CD4-positive, alpha-beta memory T cell (primary cell): ENCODE results near the gene UPF2. TPM values are rescaled to one million over a fixed set of nuclear protein-coding genes. Genes with fewer than 3 reads are reported as not detected.

Experiments
- CTCF ChIA-PET: fragments of 350-600 bp; sonication (Branson Sonifier 250); formaldehyde crosslinking; loops from one replicate; lab custom pipeline; 2021; ENCODE audit warnings: inconsistent platforms; ENCODE audit not compliant: partially characterized antibody; lab: Charles Lee
- POLR2A ChIA-PET: fragments of 350-600 bp; sonication (Branson Sonifier 250); formaldehyde crosslinking; loops from one replicate; lab custom pipeline; 2021; ENCODE audit not compliant: partially characterized antibody; lab: Charles Lee
- DNase-seq, 5 donors: peaks; one replicate each; pipeline versions ENCODE4 v3.0.0 to v3.0.0-alpha.2; 2020 to 2022; ENCODE audit warnings: mixed read lengths in 1 of 5
- H3K27ac ChIP-seq: one replicate; pipeline ENCODE4 v1.7.0; 2013; ENCODE audit warnings: low read depth, low read length
- H3K27me3 ChIP-seq: 2 replicates; pipeline ENCODE4 v1.7.0; 2013; ENCODE audit warnings: mild to moderate bottlenecking, low read length, moderate library complexity; ENCODE audit not compliant: insufficient read depth
- H3K36me3 ChIP-seq: 2 replicates; pipeline ENCODE4 v1.7.0; 2013; ENCODE audit warnings: mild to moderate bottlenecking, low read length, moderate library complexity; ENCODE audit not compliant: insufficient read depth
- H3K4me1 ChIP-seq: 2 replicates; pipeline ENCODE4 v1.7.0; 2013; ENCODE audit warnings: mild to moderate bottlenecking, low read length, moderate library complexity; ENCODE audit not compliant: insufficient read depth
- H3K4me3 ChIP-seq, 2 donors: one replicate each; pipeline ENCODE4 v1.7.0; 2013; ENCODE audit warnings: low read length in 2 of 2, mild to moderate bottlenecking in 1 of 2
- H3K9me3 ChIP-seq, 2 donors: one replicate each; pipeline ENCODE4 v1.7.0; 2013; ENCODE audit warnings: low read length in 2 of 2, control low read depth in 1 of 2; ENCODE audit not compliant: control insufficient read depth in 1 of 2
- H3K27ac Mint-ChIP-seq, 7 donors: one replicate each; pipeline ENCODE4 v1.8.0; 2020 to 2021; ENCODE audit warnings: mixed read lengths in 7 of 7, mild to moderate bottlenecking in 6 of 7, inconsistent platforms in 3 of 7, moderate library complexity in 3 of 7
- H3K27me3 Mint-ChIP-seq, 2 donors: one replicate each; pipeline ENCODE4 v1.8.0; 2020 to 2021; ENCODE audit warnings: mixed read lengths in 2 of 2
- H3K36me3 Mint-ChIP-seq, 2 donors: one replicate each; pipeline ENCODE4 v1.8.0; 2020 to 2021; ENCODE audit warnings: mixed read lengths in 2 of 2, inconsistent platforms in 1 of 2, mild to moderate bottlenecking in 1 of 2
- H3K4me1 Mint-ChIP-seq, 4 donors: one replicate each; pipeline ENCODE4 v1.8.0; 2020 to 2021; ENCODE audit warnings: mixed read lengths in 4 of 4, mild to moderate bottlenecking in 1 of 4
- H3K4me3 Mint-ChIP-seq, 8 donors: one replicate each; pipeline ENCODE4 v1.8.0; 2020 to 2021; ENCODE audit warnings: mixed read lengths in 8 of 8, mild to moderate bottlenecking in 7 of 8, moderate library complexity in 6 of 8, inconsistent platforms in 3 of 8
- H3K9me3 Mint-ChIP-seq, 8 donors: one replicate each; pipeline ENCODE4 v1.8.0; 2020 to 2021; ENCODE audit warnings: mixed read lengths in 8 of 8, mild to moderate bottlenecking in 5 of 8, inconsistent platforms in 3 of 8, moderate library complexity in 1 of 8
- intact Hi-C: fragments of 100-400 bp; cut with micrococcal nuclease; formaldehyde crosslinking; loops from one replicate; pipeline ENCODE4 v1.15.1; 2023
- polyA plus RNA-seq, 2 donors: library from polyadenylated mRNA; unstranded; fragments of 300-500 nt; fragmentation: Illumina TruSeq; gene quantifications; one replicate each; pipeline ENCODE4 v1.2.3, GENCODE V29; 2021
- total RNA-seq, 2 experiments: library from RNA; stranded (reverse); gene quantifications; one replicate each; pipeline ENCODE4 v1.2.3, GENCODE V29; 2021

The UPF2 gene
- total and polyA plus RNA-seq, 4 experiments from 2014 or later, result 5.4 to 38.6 (median 28.1) TPM

DNA sequence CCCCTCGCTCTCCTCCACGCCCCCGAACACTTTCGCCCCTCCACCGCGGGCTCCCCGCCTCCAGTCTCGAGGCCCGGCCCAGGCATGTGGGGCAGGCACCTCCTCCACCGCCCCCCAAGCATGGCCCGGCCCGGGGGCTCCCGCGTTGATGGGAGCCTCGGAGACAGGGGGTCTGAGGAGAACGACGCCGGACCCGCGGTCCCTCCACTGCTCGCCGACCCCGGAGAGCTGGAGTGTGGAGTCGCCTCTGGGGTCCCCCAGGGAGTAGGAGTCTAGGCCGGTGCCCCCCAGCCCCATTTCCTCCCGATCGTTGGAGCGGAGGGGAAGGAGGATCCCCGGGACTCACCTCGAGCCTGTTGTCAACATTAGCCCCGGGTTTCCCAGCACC, 206 bp downstream of the UPF2 start:
- Histone ChIP-seq H3K9me3 (no peaks in the 10 kb centered on the region), H3K27ac (peak overlapping the region; percentile 94), H3K4me3 (peak overlapping the region; percentile 81 to 88), H3K36me3 (no peaks in the 10 kb centered on the region), H3K4me1 (peaks cover 32% of the 10 kb centered on the region), H3K27me3 (no peaks in the 10 kb centered on the region)
- peak in 3 of 5 donors; percentile 26 to 64 (median 43) for DNase-seq
- ChIA-PET CTCF (interaction anchor here (0.7 to 1.7 kb wide), 4 partner anchors 13 to 669 kb away, joined by 3 to 5 read pairs (median 5); partner anchors contain the start of gene DHTKD1), POLR2A (interaction anchor here (0.6 to 3.2 kb wide), 13 partner anchors 9 to 430 kb away, joined by 3 to 50 read pairs (median 7); partner anchors contain the start of genes CAMK1D, CDC123, DHTKD1 and NUDT5)
- H3K4me3 Mint-ChIP-seq, result peak overlapping the region; percentile 93 to 99 (median 97)
- H3K4me1 Mint-ChIP-seq, result peaks cover 22 to 51% (median 39%) of the 10 kb centered on the region in 4 donors
- intact Hi-C loops, result loop anchor here (5.0 kb wide), 2 partner anchors 40 to 1305 kb away; partner anchors contain the start of gene SEPHS1
- peaks cover 0 to 2% of the 10 kb centered on the region in 2 donors for H3K27me3 Mint-ChIP-seq
- no peaks in the 10 kb centered on the region for H3K9me3 Mint-ChIP-seq
- peaks cover 3 to 14% of the 10 kb centered on the region in 2 donors for H3K36me3 Mint-ChIP-seq
- H3K27ac Mint-ChIP-seq, result peak overlapping the region; percentile 94 to 100 (median 97)

DNA sequence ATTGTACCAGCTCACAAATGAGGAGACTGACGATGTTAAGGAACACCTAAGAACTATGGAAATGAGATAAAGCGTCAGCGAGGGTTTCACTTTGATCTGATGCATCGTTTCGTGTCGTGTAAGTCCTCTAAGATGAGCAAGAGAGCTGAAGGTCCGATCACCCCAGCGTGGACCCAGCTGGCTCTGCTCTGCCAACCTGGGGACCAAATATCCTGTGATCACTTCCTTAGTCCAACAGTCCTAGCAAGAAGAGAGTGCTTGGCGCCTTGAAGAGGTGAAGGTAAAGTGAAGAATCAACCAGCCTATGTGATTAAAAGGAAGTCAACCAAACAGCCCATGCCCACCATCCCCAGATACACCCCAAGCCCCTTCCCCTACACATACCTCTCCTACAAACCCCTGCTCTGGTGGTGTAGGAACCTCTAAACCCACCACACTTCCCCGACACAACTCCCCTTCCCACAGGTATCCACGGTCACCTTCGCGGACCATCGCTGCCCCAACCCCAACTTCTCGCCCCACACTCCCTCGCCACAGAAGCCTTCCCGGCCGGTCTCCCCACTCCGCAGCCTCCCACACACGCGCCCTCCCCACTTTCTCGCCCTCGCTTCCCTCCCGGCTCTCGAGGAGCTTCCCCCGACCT, 722 bp downstream of the UPF2 start:
- Mint-ChIP-seq H3K9me3 (no peaks in the 10 kb centered on the region), H3K36me3 (peaks cover 3 to 14% of the 10 kb centered on the region in 2 donors), H3K4me1 (peaks cover 22 to 51% (median 39%) of the 10 kb centered on the region in 4 donors), H3K27me3 (peaks cover 0 to 2% of the 10 kb centered on the region in 2 donors), H3K4me3 (peak overlapping the region; percentile 93 to 99 (median 97)), H3K27ac (peak overlapping the region; percentile 92 to 98 (median 96))
- ChIA-PET POLR2A (interaction anchor here (1.0 to 3.2 kb wide), 11 partner anchors 9 to 308 kb away, joined by 3 to 50 read pairs (median 7); partner anchors contain the start of genes CAMK1D, CDC123, DHTKD1 and NUDT5), CTCF (interaction anchor here (0.8 to 1.7 kb wide), 4 partner anchors 13 to 28 kb away, joined by 3 to 5 read pairs (median 5); partner anchors contain the start of gene DHTKD1)
- no peaks in the 10 kb centered on the region for H3K9me3 ChIP-seq
- H3K27ac ChIP-seq, result peak overlapping the region; percentile 94
- peak in 4 of 5 donors; percentile 9 to 43 (median 16) for DNase-seq
- intact Hi-C loops, result loop anchor here (5.0 kb wide), 2 partner anchors 40 to 1305 kb away; partner anchors contain the start of gene SEPHS1
- H3K4me1 ChIP-seq, result peaks cover 32% of the 10 kb centered on the region
- no peaks in the 10 kb centered on the region for H3K27me3 ChIP-seq
- no peaks in the 10 kb centered on the region for H3K36me3 ChIP-seq
- peak overlapping the region; percentile 81 to 88 for H3K4me3 ChIP-seq

DNA sequence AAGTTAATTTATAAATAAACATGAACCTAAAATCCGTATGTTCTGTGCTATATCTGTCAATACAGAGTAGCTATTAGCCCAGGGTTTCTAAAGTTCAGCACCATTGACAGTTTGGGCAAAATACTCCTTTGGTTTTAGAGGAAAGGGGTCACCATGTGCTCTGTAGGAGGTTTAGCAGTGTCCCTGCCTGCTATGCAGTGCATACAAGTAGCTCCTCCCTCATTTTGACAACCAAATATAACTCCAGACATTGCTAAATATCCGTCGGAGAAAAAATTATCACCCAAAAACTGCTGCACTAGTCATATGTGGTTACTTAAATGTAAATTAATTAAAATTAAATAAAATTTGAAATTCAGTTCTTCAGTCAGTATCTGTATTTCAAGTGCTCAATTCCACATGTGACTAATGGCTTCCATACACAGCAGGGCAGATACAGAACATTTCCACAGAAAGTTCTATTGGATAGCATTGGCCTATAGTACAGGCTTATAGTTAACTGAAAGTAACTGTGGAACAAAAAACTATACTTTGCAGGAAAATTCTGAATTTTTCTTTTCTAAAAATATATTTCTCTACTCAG, 6.4 kb downstream of the UPF2 start:
- Histone ChIP-seq H3K36me3 (peaks cover 16% of the 10 kb centered on the region), H3K9me3 (no peaks in the 10 kb centered on the region), H3K27ac (no peak overlapping the region), H3K4me3 (no peak overlapping the region), H3K27me3 (no peaks in the 10 kb centered on the region), H3K4me1 (peaks cover 27% of the 10 kb centered on the region)
- H3K27me3 Mint-ChIP-seq, result no peaks in the 10 kb centered on the region
- peak overlapping the region in 1 of 7 donors; percentile 22 for H3K27ac Mint-ChIP-seq
- no peak overlapping the region for H3K4me3 Mint-ChIP-seq
- intact Hi-C loops, result no loop called here
- ChIA-PET CTCF (interaction anchor here (1.5 kb wide), 1 partner anchor 16 kb away, joined by 4 read pairs; no protein-coding TSS in a partner anchor), POLR2A (no interaction called here)
- no peak for DNase-seq
- H3K36me3 Mint-ChIP-seq, result peaks cover 26 to 39% of the 10 kb centered on the region in 2 donors
- H3K4me1 Mint-ChIP-seq, result peaks cover 19 to 50% (median 25%) of the 10 kb centered on the region in 4 donors
- H3K9me3 Mint-ChIP-seq, result no peaks in the 10 kb centered on the region

DNA sequence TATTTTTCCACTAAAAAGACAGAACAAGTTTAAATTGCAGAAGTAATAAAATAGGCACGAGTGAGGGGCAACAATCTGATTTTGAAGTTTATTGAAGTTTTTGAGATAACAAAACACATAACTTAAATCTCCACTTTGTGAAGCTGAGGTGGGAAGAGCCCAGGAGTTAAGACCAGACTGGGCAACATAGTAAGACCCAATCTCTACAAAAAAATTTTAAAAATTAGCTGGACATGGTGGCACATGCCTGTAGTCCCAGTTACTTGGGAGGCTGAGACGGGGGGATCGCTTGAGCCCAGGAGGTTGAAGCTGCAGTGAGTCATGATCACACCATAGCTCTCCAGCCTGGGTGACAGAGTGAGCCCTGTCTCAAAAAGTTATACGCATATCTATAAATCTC, 11.2 kb downstream of the UPF2 start:
- Histone ChIP-seq H3K4me3 (no peak overlapping the region), H3K4me1 (peaks cover 14% of the 10 kb centered on the region), H3K36me3 (peaks cover 29% of the 10 kb centered on the region), H3K27me3 (no peaks in the 10 kb centered on the region), H3K9me3 (no peaks in the 10 kb centered on the region), H3K27ac (no peak overlapping the region)
- Mint-ChIP-seq H3K4me1 (peaks cover 23 to 44% (median 28%) of the 10 kb centered on the region in 4 donors), H3K27me3 (no peaks in the 10 kb centered on the region), H3K4me3 (no peak overlapping the region), H3K9me3 (no peaks in the 10 kb centered on the region), H3K27ac (peak overlapping the region in 2 of 7 donors; percentile 9 to 59), H3K36me3 (peaks cover 46 to 69% of the 10 kb centered on the region in 2 donors)
- ChIA-PET POLR2A (interaction anchor here (3.0 kb wide), 1 partner anchor 11 kb away, joined by 21 read pairs; the partner anchor contains the start of gene UPF2), CTCF (no interaction called here)
- intact Hi-C loops, result no loop called here
- no peak for DNase-seq

DNA sequence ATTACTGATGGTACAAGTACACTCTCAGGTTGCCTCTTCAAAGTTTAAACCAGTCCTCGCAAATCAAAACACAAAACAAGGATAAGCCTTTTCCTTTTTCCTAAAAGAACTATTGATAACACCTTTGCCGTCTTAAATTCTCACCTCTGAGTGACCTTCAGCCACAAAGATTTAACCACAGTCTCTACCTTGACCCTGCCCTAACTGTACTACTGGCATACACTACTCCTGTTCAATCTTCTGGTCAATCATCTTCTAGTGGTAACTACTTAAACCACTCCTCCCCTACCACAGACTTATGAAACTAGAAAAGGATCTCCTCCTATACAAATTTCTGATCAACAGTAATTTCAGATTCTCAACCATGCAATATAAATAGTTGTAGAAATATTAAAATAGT, 15.1 kb downstream of the UPF2 start:
- Histone ChIP-seq H3K27me3 (no peaks in the 10 kb centered on the region), H3K4me1 (peaks cover 21% of the 10 kb centered on the region), H3K4me3 (no peak overlapping the region), H3K36me3 (peaks cover 21% of the 10 kb centered on the region), H3K9me3 (no peaks in the 10 kb centered on the region), H3K27ac (no peak overlapping the region)
- H3K36me3 Mint-ChIP-seq, result peaks cover 40 to 59% of the 10 kb centered on the region in 2 donors
- DNase-seq, result no peak
- peaks cover 22 to 52% (median 40%) of the 10 kb centered on the region in 4 donors for H3K4me1 Mint-ChIP-seq
- intact Hi-C loops, result no loop called here
- no peaks in the 10 kb centered on the region for H3K27me3 Mint-ChIP-seq
- H3K9me3 Mint-ChIP-seq, result peaks cover 0 to 2% (median 0%) of the 10 kb centered on the region in 8 donors
- CTCF ChIA-PET, result no interaction called here
- POLR2A ChIA-PET, result no interaction called here
- peak overlapping the region in 2 of 7 donors; percentile 4 to 20 for H3K27ac Mint-ChIP-seq
- H3K4me3 Mint-ChIP-seq, result no peak overlapping the region

DNA sequence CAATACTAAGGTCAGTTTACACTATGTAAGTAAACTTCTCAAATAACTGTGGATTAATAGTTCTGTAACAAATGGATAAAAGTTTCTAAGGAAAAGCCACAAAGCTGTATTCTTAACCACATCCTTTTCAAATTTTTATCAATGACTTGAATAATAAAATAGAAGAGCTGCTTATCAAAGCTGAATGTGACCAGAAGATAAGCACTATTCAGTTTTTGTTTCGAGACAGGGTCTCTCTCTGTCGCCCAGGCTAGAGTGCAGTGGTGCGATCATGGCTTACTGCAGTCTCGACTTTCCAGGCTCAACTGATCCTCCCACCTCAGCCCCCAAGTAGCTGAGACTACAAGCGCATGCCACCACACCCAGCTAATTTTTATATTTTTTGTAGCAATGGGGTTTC, 17.0 kb downstream of the UPF2 start:
- no peak overlapping the region for H3K27ac ChIP-seq
- H3K36me3 ChIP-seq, result peaks cover 14% of the 10 kb centered on the region
- no peak for DNase-seq
- no peaks in the 10 kb centered on the region for H3K27me3 ChIP-seq
- Mint-ChIP-seq H3K9me3 (peaks cover 0 to 2% (median 0%) of the 10 kb centered on the region in 8 donors), H3K27me3 (no peaks in the 10 kb centered on the region), H3K4me3 (peak overlapping the region in 1 of 8 donors; percentile 12), H3K27ac (no peak overlapping the region), H3K4me1 (peaks cover 22 to 52% (median 42%) of the 10 kb centered on the region in 4 donors), H3K36me3 (peaks cover 28 to 49% of the 10 kb centered on the region in 2 donors)
- H3K9me3 ChIP-seq, result no peaks in the 10 kb centered on the region
- ChIA-PET CTCF (interaction anchor here (1.0 to 1.1 kb wide), 2 partner anchors 16 to 39 kb away, joined by 3 read pairs; no protein-coding TSS in a partner anchor), POLR2A (interaction anchor here (1.7 kb wide), 1 partner anchor 17 kb away, joined by 7 read pairs; the partner anchor contains the start of gene UPF2)
- peaks cover 24% of the 10 kb centered on the region for H3K4me1 ChIP-seq
- intact Hi-C loops, result no loop called here
- H3K4me3 ChIP-seq, result no peak overlapping the region
